GM12878 (cell line): ENCODE measurements around the gene MTO1. TPM values are rescaled to one million over a fixed set of nuclear protein-coding genes. Genes with fewer than 3 reads are reported as not detected.
A peak's percentile ranks its signal among the peaks of the same experiment; 100 is the strongest.

Experiments
- BCLAF1 ChIP-seq: fragments of 450-650 bp; IDR thresholded peaks from 2 replicates; pipeline ENCODE4 v1.6.1; 2017; ENCODE audit warnings: antibody characterized with exemption, mild to moderate bottlenecking, moderate library complexity
- CTCF ChIP-seq, 3 experiments: IDR thresholded peaks in 2 of 3; conservative IDR thresholded peaks in 1 of 3; 2 replicates each; pipeline ENCODE4 v1.5.1; 2011; ENCODE audit warnings: low read depth in 3 of 3, low read length in 3 of 3, mild to moderate bottlenecking in 3 of 3, control low read depth in 2 of 3, moderate library complexity in 2 of 3, inconsistent platforms in 1 of 3, mixed read lengths in 1 of 3; ENCODE audit not compliant: control insufficient read depth in 2 of 3, insufficient read depth in 1 of 3; ENCODE audit errors: extremely low read depth in 1 of 3
- NBN ChIP-seq: fragments of 450-650 bp; IDR thresholded peaks from 2 replicates; pipeline ENCODE4 v1.6.1; 2016
- NFXL1 ChIP-seq: fragments of 450-650 bp; IDR thresholded peaks from 2 replicates; pipeline ENCODE4 v1.6.1; 2017; ENCODE audit warnings: antibody characterized with exemption, mild to moderate bottlenecking, borderline replicate concordance
- SRF ChIP-seq, 2 experiments: IDR thresholded peaks; 2 replicates each; pipeline ENCODE4 v1.6.1; 2011; ENCODE audit warnings: low read depth in 2 of 2, low read length in 2 of 2, mild to moderate bottlenecking in 1 of 2, moderate library complexity in 1 of 2
- polyA plus RNA-seq, 11 experiments: library from polyadenylated mRNA; depleted of rRNA in 4 of 11; unstranded in 6 of 11; stranded (reverse) in 5 of 11; fragments of >200 nt; fragmentation: Nextera tagmentation in 4 of 11; fragmentation: Illumina TruSeq in 1 of 11; extraction: Ambion mirVana in 4 of 11; extraction: Trizol in 1 of 11; gene quantifications; 1 replicate in 1 of 11; 2 replicates in 10 of 11; pipeline versions ENCODE4 v1.2.1 to v1.2.3, GENCODE V29; 2011 to 2016; ENCODE audit warnings: inconsistent platforms in 2 of 11, missing spikeins in 2 of 11, low read depth in 1 of 11
- total RNA-seq, 4 experiments: library from RNA; depleted of rRNA in 3 of 4; stranded (reverse); fragments of >200 nt in 3 of 4; fragmentation: Illumina TruSeq in 1 of 4; extraction: Trizol in 1 of 4; gene quantifications; 2 replicates each; pipeline versions ENCODE4 v1.2.1 to v1.2.3, GENCODE V29; 2013 to 2021
- TF ChIP-seq, protein P1 (sequence below): fragments of 450-650 bp; IDR thresholded peaks from 2 replicates; pipeline ENCODE4 v1.6.1; 2018; ENCODE audit warnings: borderline replicate concordance, mild to moderate bottlenecking; ENCODE audit not compliant: partially characterized antibody

MTO1 gene
- total and polyA plus RNA-seq, 10 of the 15 experiments (the other 5 are each of a cell fraction or from before 2014, with no cell fraction given) = 24.8 to 53.6 (median 33.1) TPM

DNA sequence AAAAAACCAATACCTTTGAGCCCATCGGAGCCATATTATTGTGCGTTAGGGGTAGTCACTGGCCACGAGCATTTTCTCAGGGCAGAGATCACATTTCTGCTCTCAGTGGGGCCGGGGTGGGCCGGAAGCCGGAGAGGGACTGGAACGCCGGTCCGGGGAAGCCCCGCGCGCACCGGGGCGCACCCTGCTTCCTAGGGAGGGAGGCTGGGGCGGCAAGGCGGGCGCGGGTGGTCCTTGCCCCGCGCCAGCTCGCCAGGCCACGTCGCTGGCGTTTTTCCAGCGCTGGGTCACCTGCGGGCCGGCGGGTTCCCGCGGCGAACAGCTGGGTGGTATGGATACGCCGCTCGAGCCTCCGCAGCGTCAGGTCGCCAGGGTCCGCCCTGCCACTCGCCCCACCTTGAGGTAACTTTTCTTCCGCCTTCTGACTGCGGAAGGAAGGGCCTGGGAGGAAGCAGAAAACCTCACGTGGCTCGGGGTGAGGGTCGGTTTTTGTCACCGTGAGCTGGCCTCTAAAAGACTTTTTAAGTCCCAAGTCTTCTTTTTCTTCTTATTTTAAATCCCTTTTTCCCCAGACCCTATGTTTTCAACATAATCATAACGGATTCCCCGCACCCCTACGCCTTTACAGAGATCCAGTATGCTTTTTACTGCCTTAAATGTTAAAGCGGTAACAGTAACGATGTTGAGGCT, 62.0 kb downstream of the MTO1 start (continued):
- TF ChIP-seq, protein P1, sequence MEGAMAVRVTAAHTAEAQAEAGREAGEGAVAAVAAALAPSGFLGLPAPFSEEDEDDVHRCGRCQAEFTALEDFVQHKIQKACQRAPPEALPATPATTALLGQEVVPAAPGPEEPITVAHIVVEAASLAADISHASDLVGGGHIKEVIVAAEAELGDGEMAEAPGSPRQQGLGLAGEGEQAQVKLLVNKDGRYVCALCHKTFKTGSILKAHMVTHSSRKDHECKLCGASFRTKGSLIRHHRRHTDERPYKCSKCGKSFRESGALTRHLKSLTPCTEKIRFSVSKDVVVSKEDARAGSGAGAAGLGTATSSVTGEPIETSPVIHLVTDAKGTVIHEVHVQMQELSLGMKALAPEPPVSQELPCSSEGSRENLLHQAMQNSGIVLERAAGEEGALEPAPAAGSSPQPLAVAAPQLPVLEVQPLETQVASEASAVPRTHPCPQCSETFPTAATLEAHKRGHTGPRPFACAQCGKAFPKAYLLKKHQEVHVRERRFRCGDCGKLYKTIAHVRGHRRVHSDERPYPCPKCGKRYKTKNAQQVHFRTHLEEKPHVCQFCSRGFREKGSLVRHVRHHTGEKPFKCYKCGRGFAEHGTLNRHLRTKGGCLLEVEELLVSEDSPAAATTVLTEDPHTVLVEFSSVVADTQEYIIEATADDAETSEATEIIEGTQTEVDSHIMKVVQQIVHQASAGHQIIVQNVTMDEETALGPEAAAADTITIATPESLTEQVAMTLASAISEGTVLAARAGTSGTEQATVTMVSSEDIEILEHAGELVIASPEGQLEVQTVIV = no peak
- peak; percentile 68 for TF ChIP-seq NBN
- no peak for TF ChIP-seq CTCF (IDR thresholded peaks at IDR 0.05 in 2 of 3, conservative IDR thresholded peaks at IDR 0.05 in 1 of 3; ENCODE audit: control insufficient read depth in 2 of 3, extremely low read depth in 1 of 3, insufficient read depth in 1 of 3, low read depth in 3 of 3, low read length in 3 of 3)
- TF ChIP-seq NFXL1 = no peak
- no peak for TF ChIP-seq BCLAF1
- TF ChIP-seq SRF (IDR thresholded peaks at IDR 0.05; ENCODE audit: low read depth in 2 of 2, low read length in 2 of 2) = no peak
